ENCODE measurements around the gene SPATS2L.

SPATS2L gene

GRCh38 chr2:200275295-200276013 is 31.0 kb upstream of the SPATS2L start:
- TF ChIP-seq CTCF (IDR thresholded peaks at IDR 0.05; ENCODE audit: low read depth, low read length, poor library complexity, severe bottlenecking): no peak
- no peak for TF ChIP-seq EZH2phosphoT487 (IDR thresholded peaks at IDR 0.05; ENCODE audit: borderline replicate concordance, low read length)
- Histone ChIP-seq H3K27ac (ENCODE audit: low read depth, low read length) (no peak overlapping the region), H3K4me1 (ENCODE audit: control insufficient read depth, low read length) (no peaks in the 10 kb centered on the region), H3K4me2 (ENCODE audit: low read length) (no peak overlapping the region), H3K9me2 (replicated peaks; ENCODE audit: control insufficient read depth, low read length) (no peaks in the 10 kb centered on the region), H3K9me3 (ENCODE audit: control insufficient read depth, insufficient read depth, low read length) (no peaks in the 10 kb centered on the region), H3K79me2 (ENCODE audit: control insufficient read depth, low read length) (no peaks in the 10 kb centered on the region), H3K27me3 (ENCODE audit: control insufficient read depth, low read length) (no peaks in the 10 kb centered on the region), H3K4me3 (ENCODE audit: low read length) (no peak overlapping the region), H3K36me3 (ENCODE audit: control insufficient read depth, low read length) (no peaks in the 10 kb centered on the region), H3F3A (ENCODE audit: control insufficient read depth, insufficient read depth) (no peaks in the 10 kb centered on the region), H4K20me1 (ENCODE audit: control insufficient read depth, insufficient read depth, low read depth, low read length) (no peaks in the 10 kb centered on the region)

GRCh38 chr2:200276472-200276871 is 30.0 kb upstream of the SPATS2L start:
- Histone ChIP-seq H3K4me3 (ENCODE audit: low read length) (no peak overlapping the region), H3K9me2 (replicated peaks; ENCODE audit: control insufficient read depth, low read length) (no peaks in the 10 kb centered on the region)

GRCh38 chr2:200278694-200279316 is 27.7 kb upstream of the SPATS2L start:
- Histone ChIP-seq H3K4me1 (ENCODE audit: control insufficient read depth, low read length) (no peaks in the 10 kb centered on the region), H3F3A (ENCODE audit: control insufficient read depth, insufficient read depth) (no peaks in the 10 kb centered on the region), H3K27me3 (ENCODE audit: control insufficient read depth, low read length) (no peaks in the 10 kb centered on the region), H3K79me2 (ENCODE audit: control insufficient read depth, low read length) (no peaks in the 10 kb centered on the region), H3K27ac (ENCODE audit: low read depth, low read length) (no peak overlapping the region), H4K20me1 (ENCODE audit: control insufficient read depth, insufficient read depth, low read depth, low read length) (no peaks in the 10 kb centered on the region), H3K9me3 (ENCODE audit: control insufficient read depth, insufficient read depth, low read length) (no peaks in the 10 kb centered on the region), H3K36me3 (ENCODE audit: control insufficient read depth, low read length) (no peaks in the 10 kb centered on the region), H3K9me2 (replicated peaks; ENCODE audit: control insufficient read depth, low read length) (no peaks in the 10 kb centered on the region), H3K4me3 (ENCODE audit: low read length) (no peak overlapping the region), H3K4me2 (ENCODE audit: low read length) (no peak overlapping the region)
- no peak for TF ChIP-seq EZH2phosphoT487 (IDR thresholded peaks at IDR 0.05; ENCODE audit: borderline replicate concordance, low read length)
- TF ChIP-seq CTCF (IDR thresholded peaks at IDR 0.05; ENCODE audit: low read depth, low read length, poor library complexity, severe bottlenecking): no peak

More at GRCh38 chr2:200276472-200276871, 30.0 kb upstream of the SPATS2L start:
- H3K9me3 ChIP-seq (ENCODE audit: control insufficient read depth, insufficient read depth, low read length): no peaks in the 10 kb centered on the region
- H3K27ac ChIP-seq (ENCODE audit: low read depth, low read length): no peak overlapping the region
- no peaks in the 10 kb centered on the region for H3F3A ChIP-seq (ENCODE audit: control insufficient read depth, insufficient read depth)
- H3K79me2 ChIP-seq (ENCODE audit: control insufficient read depth, low read length): no peaks in the 10 kb centered on the region
- no peak overlapping the region for H3K4me2 ChIP-seq (ENCODE audit: low read length)
- H4K20me1 ChIP-seq (ENCODE audit: control insufficient read depth, insufficient read depth, low read depth, low read length): no peaks in the 10 kb centered on the region
- no peaks in the 10 kb centered on the region for H3K36me3 ChIP-seq (ENCODE audit: control insufficient read depth, low read length)
- H3K4me1 ChIP-seq (ENCODE audit: control insufficient read depth, low read length): no peaks in the 10 kb centered on the region
- TF ChIP-seq CTCF (IDR thresholded peaks at IDR 0.05; ENCODE audit: low read depth, low read length, poor library complexity, severe bottlenecking) (no peak), EZH2phosphoT487 (IDR thresholded peaks at IDR 0.05; ENCODE audit: borderline replicate concordance, low read length) (no peak)
- H3K27me3 ChIP-seq (ENCODE audit: control insufficient read depth, low read length): no peaks in the 10 kb centered on the region
